GM21786 (cell line): ENCODE data around the gene VAV2.
A peak's percentile ranks its signal among the peaks of the same experiment; 100 is the strongest.

ENCODE experiments used
- ATAC-seq: cut with Tn5 transposase; IDR thresholded peaks from one replicate; pipeline ENCODE4 v1.9.1; 2021; ENCODE audit not compliant: unreplicated experiment

Gene VAV2

GRCh38 chr9:133803745-133804144, 188.4 kb downstream of the VAV2 start:
- ATAC-seq: no peak

DNA sequence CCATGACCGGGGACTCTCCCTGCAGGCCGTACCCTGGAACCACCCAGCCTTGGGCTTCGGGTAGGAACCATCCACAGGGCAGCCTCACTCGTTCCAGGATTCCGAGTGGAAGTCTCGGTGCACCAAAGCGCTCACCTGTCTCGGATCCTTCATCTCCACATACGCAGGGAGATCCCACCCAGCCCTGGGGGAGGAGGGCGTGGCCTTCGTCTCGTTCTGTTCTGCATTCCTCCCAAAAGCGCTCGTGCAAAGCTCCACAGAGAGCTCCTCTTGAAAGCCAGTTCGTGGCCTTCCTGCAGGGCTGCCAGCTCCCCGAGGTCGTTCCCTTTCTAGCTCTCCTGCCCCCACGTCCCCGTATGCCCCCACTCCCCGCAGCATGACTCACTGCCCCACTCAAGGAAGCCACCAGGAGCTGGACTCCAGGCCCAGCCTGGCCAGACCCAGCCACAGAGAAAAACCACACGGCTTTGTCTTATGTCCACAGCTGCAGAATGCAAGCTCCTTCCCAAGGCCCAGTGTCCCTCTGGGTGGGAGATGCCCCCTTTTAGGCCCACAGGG, 189.0 kb downstream of the VAV2 start:
- no peak for ATAC-seq

GRCh38 chr9:133801739-133802138, 190.4 kb downstream of the VAV2 start:
- no peak for ATAC-seq

- ATAC-seq: no peak
Observed at GRCh38 chr9:133800266-133800665, 191.9 kb downstream of the VAV2 start.

- ATAC-seq: no peak
Observed at GRCh38 chr9:133799716-133800115, 192.4 kb downstream of the VAV2 start.

GRCh38 chr9:133799106-133799505, 193.0 kb downstream of the VAV2 start:
- ATAC-seq: no peak

- ATAC-seq: no peak
Observed at GRCh38 chr9:133798160-133798559, 194.0 kb downstream of the VAV2 start.

GRCh38 chr9:133797406-133798105, 194.6 kb downstream of the VAV2 start:
- no peak for ATAC-seq

DNA sequence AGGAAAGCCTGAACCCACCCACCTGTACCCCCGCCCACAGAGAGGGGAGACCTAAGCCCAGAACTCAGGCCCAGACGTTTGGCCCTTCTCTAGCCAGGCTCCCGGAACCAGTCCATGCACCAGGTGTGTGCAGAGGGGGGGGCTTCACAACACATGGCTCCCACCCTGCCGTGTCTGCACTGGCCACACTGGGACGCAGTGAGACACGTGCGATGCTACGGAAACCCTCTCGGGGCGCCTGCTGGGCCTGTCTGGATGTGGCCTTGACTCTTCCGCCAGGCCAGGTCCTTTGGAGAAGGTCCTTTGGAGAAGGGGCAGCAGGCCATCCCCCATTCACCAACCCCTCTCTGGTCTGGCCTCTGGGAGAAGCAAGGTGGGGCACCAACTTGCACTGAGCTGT, 195.6 kb downstream of the VAV2 start:
- ATAC-seq: no peak

DNA sequence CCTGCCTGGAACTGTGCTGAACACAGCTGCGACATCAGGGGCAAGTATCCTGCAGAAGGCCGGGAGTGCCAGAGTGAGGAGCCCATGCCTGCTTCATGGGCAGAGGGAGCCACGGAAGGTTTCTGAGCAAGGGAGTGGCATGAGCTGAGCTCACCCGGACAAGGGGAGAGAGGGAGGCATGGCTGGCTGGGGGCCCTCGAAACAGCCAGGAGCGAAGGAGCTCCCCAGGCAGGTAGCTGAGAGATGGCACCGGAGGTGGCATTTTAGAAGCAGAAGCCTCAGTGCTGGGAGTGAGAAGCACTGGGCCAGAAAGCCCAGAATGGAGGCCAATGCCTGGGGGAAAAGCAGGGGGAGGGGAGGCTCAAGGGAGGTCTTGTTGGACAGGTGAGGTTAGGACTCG, 197.1 kb downstream of the VAV2 start:
- no peak for ATAC-seq

DNA sequence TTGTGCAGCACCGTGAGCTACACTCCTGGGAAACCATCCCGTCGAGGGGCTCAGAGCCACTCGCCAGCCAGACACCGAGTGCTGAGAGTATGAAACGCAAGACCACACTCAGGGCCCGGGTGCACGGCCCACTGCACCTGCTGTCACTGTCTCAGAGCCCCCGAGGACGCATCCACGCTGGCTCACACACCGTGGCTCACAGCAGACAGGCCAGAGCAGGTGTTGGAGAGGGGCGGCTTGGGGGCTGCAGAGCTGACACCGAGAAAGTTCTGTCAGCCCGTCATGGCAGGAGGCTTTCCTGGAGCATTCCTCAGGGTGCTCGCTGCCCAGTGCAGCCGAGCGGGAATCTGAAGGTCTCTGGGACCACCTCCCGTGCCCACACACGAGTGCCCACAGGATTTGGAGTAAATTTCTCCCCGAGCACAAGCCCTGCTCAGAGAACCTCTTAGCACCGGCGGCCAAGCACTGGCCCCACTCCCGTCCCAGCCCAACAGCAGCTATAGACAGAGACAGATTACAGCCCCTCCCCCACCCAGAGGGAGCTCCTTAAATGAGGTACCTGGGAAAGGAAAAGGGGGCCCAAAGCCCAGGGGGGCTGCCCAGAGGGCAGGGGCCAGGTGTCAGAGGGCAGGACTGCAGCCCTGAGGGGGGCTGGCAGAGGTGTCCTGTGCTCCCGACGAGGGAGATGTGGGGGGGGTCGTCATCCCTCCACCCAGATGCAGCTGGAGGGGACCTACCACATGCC, 197.9 kb downstream of the VAV2 start:
- no peak for ATAC-seq

DNA sequence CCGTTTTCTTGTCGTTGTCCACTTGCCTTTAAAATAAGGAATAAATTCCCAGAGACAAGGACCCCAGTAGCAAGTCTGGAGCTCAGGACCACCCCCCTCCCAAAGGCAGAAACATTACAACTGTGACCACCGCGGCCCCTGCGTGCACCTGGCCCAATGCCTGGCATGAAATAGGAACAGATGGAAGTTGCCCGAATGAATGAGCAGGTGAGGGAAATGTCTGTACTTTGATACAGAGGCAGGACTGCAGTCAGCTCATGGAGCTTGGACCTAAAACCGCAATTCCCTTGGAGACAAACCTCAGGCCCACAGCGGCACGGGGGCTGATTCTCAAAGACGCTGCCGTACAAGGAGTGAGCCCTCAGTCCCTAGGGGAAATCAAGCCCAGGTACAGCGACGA, 198.7 kb downstream of the VAV2 start:
- ATAC-seq: no peak

- ATAC-seq: no peak
Observed at GRCh38 chr9:133792721-133793470, 199.2 kb downstream of the VAV2 start.

DNA sequence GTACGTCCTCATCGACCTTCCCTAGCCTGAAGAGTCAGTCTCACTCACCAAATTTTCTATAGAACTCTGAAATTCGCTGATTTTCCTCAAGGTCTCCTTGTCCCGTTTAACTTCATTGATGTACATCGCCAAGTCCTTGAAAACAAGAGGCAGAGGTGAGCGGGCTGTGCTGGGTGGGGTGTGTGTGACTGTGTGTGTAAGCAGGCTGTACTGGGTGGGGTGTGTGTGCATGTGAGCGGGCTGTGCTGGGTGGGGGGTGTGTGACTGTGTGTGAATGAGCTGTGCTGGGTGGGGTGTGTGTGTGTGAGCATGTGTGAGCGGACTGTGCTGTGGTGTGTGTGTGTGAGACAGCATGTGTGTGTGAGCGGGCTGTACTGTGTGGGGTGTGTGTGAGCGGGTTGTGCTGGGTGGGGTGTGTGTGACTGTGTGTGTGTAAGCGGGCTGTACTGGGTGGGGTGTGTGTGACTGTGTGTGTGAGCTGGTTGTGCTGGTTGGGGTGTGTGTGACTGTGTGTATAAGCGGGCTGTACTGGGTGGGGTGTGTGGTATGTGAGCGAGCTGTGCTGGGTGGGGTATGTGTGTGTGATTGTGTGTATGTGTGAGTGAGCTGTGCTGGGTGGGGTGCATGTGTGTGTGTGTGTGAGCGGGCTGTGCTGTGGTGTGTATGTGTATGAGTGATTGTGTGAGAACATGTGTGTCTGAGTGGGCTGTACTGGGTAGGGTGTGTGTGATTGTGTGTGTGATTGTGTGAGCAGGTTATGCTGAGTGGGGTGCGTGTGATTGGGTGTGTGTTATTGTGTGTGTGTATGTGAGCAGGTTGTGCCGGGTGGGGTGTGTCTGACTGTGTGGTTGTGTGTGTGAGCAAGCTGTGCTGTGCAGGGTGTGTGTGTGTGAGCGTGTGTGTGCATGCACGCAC, 200.1 kb downstream of the VAV2 start:
- no peak for ATAC-seq

DNA sequence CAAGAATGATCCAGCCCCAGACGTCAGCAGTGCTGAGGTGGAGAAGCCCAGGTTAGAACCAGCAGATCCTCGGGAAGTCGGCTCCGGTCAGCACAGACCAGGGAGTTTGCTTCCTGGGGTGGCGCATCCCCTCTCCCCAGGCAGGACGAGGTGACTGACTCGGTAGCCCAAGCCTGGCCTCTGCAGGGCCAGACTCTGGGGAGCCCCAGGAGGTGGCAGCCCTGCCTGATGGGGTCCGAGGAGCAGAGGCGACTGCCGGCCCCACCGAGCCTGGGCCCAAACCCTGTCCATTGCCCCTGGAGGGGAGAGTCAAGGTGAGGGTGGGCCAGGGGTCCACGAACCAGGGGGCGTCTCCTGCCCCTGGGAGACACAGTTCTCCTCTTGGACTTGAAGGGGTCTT, 201.1 kb downstream of the VAV2 start:
- no peak for ATAC-seq

DNA sequence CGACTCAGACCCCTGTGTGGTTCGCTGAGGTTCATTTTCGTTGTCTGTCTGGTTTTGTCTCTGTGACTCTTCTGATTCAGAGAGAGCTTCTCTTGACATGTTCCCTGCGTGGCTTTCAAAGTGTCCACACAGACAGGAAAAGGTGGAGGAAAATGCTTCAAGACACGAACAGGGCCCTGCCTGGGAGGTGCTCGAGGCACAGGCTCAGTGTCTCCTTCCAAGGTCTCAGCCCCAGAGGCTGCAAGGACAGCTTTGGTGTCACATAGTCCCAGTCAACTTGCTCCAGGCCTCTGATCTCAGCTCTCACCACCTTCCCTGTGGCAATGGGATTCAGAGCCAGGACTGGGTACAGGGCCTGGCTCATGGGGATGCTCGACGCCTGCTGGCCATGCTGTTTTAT, 202.3 kb downstream of the VAV2 start:
- ATAC-seq: no peak

DNA sequence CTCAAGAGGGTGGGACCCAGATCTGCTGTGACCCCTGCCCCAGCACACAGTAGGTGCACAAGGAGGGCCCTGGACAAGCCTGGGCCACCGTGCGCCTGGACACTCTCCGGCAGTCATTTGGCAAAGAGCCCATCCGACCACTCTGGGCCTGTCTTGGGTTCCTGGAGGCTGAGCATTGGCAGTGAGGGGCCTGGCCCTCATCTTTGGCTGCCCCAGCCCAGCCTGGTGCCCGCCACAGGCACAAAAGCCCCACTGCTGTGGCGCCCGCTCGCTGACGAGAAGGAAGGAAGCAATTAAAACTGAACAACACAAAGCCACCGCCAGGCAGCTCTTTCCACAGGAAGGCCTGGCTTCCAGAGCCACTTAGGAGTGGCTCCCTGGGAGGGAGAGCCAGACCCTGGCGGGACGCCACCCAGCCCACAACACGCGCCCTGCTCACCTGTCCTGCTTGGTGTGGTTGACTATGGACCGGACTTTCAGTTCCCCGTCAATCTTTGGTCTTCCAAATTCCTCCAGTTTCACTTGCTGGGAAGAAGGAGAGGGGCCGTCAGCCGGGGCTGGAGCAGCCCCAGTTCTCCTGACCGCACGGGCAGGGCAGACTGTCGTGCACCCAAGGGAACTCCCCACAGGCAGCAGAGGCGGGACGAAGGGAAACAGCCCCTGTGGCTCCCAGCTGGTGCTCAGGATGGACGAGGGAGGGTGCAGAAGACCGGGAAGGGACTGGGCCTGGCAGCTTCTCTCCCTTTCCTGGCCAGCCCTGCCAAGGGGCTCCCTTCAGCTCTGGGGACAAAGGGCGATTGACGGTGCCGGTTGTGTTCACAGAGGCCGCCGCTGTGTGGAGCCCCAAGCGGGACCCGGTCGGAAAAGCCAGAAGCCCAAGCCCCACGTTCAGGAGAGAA, 203.1 kb downstream of the VAV2 start:
- no peak for ATAC-seq

DNA sequence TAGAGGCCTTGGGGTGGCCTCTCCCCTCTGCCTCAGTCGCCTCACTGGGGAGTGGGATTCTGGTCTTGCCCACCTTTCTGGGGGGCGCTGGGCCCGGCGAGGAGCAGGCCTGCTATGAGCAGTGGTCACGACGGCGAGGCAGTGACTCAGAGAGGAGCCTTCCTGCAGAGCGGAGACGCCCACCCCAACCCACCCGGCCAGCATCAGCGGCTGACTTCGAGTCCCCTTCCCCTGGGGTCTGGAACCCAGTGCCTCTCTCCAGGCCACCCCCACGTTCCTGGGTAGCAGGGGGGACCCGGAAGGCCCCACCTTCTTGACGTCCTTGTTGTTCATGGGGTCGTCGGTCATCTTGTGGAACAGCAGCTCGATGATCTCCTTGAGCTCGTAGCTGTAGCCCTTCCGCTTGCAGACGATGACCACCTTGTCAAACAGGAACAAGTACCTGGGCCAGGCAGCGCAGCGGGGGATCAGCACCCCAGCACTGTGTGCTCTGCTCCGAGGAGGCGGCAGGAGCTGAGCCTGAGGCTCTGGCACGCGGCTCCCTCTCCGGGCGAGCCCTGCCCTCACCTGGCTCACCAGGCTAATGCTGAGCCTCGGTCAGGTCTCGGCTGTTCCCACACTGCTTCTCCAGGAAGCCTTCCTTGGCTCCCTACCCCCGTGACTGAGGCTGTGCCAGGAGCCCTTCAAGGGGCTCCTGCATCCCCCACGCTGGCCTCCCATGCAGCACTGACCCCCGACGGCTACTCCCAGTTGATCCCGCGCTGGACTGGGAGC, 203.9 kb downstream of the VAV2 start:
- no peak for ATAC-seq

GRCh38 chr9:133787754-133788025, 204.4 kb downstream of the VAV2 start:
- peak; percentile 55 for ATAC-seq
